GM18519 (cell line): ENCODE measurements around the gene GEMIN8.

Experiments used
- ATAC-seq: cut with Tn5 transposase; IDR thresholded peaks from one replicate; pipeline ENCODE4 v1.9.1; 2021; ENCODE audit warnings: mild to moderate bottlenecking, moderate library complexity; ENCODE audit not compliant: unreplicated experiment, low FRiP score

Gene GEMIN8

GRCh38 chrX:14017399-14017798 is 12.3 kb downstream of the GEMIN8 start:
- ATAC-seq = no peak

- ATAC-seq = no peak
These were observed 13.8 kb downstream of the GEMIN8 start for GRCh38 chrX:14015941-14016340.

DNA sequence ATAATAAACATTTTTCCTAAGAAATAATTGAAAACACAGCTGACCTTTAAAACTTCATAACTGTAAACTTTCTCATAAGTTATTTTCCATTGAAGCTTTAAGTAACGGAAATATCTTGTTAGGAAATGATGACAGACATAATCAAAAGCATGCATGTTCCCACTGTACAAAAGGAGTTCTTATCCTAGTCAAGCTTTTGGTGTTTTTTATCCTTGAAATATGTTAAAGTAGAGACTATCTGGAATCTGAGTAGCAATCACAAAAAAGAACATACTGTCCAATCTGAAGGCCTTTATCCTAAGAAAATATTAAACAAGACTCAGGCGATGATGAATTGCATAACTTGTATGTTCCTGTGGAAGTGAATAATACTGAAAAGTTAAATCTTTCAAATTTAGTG is 14.4 kb downstream of the GEMIN8 start:
- no peak for ATAC-seq

GRCh38 chrX:14014526-14014925 is 15.2 kb downstream of the GEMIN8 start:
- no peak for ATAC-seq

GRCh38 chrX:14013054-14013453 is 16.6 kb downstream of the GEMIN8 start:
- no peak for ATAC-seq

GRCh38 chrX:14010566-14010965 is 19.1 kb downstream of the GEMIN8 start:
- no peak for ATAC-seq

DNA sequence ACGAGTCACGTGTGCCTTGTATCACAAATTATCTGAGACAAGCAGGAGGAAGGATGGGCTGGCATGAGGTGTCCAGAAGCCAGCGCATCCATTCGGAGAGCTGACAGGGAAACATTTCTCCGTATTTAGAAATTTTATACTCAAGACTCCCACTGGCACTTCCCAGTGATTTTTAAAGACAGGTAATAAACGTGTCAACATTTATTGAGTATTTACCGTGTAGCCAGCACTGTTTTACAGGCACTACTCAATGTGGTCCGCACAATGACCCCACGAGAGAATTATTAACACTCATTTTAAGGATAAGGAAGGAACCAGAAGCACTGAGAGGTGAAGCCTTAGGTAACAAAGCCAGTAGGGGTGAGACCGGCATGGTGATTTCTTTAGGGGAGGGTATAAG is 23.2 kb downstream of the GEMIN8 start:
- ATAC-seq = no peak

DNA sequence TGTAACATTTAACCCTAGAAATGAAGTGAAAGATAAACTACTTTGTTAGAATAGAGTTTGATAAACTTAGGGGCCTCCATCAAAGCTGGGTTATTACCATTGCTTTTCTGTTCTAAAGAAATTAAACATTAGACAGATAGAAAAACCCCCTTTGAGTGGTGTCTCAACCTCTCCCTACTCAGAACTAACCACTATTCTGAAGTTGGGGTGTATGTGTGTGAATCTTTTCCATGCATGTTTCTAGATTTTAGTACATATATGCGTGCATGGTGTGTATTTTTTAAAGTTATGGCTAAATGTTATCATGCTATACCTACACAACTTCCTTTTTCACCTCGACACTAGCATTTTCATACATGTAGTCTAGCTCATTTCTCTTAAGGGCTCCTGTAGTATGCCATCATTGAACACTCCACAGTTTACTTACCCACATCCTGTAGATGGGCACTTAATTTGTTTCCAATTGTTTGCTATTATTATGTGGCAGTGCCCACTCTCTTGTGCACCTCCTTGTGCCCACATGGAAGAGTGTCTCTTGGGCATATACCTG is 25.7 kb downstream of the GEMIN8 start:
- no peak for ATAC-seq

- no peak for ATAC-seq
These were observed 26.7 kb downstream of the GEMIN8 start for GRCh38 chrX:14003028-14003427.

DNA sequence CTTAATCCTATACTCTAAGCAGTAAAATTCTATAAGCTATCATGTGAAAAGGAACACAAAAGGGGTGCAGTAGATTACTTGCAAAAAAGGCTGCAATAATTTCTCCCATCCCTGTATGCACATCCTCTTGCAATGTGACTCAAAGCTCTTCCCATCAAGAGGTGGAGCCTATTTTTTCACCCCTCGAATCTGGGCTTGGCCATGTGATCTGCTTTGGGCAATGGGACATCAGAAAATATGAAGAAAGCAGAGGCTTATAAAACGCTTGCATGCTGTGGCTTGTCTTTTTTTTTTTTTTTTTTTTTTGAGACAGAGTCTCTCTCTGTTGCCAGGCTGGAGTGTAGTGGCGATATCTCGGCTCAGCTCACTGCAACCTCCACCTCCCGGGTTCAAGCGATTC is 33.0 kb downstream of the GEMIN8 start:
- ATAC-seq = no peak

GRCh38 chrX:13994536-13995080 is 35.1 kb downstream of the GEMIN8 start:
- no peak for ATAC-seq

- no peak for ATAC-seq
These were observed 35.6 kb downstream of the GEMIN8 start for GRCh38 chrX:13994104-13994503.

DNA sequence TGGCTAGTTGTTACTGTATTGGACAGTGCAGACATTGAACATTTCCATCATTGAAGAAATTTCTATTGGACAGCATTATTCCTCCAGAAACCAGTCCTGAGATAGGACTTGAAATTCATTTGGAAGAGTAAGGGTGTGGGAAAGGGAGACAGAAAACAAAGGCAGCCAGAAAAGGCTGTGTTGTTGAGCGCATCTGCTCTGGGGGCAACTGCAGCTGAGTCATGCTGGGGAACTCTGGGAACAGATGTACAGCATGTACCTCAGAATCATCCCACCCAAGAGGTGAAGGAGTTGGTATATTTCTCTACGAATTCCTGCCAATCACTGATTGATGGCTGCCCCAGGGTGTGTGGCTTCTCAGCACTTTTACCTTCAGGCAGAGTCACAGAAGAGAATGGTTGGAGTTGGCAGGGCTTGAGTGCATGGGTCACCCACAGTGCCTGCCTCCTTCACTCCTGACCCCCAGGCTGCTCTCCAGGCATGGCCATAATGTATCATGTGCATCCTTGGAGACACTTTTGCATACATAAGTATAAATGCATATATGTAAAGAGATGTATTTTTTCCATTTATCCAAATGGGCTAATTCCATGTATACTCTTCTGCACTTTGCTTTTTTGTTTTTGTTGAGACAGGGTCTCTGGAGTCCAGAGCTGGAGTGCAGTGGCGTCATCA is 39.4 kb downstream of the GEMIN8 start:
- ATAC-seq = no peak

GRCh38 chrX:13985697-13986435 is 43.8 kb downstream of the GEMIN8 start:
- no peak for ATAC-seq

DNA sequence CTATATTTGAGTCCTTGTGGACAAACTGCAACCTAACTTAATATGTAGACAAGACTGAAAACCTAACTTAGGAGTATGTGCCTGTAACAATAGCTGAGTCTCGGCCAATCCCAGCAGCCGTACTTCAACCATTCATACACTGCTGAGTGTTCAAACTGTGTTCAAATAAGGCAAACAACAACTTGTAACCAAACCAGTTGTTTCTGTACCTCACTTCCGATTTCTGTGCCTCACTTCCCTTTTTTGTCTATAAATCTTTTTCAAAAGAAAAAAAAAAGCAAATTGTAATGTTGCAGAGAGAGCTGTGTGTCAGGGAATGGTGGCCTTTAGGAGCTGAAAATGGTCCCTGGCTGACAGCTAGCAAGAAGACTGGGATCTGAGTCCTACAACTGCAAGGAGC is 46.0 kb downstream of the GEMIN8 start:
- ATAC-seq = no peak

DNA sequence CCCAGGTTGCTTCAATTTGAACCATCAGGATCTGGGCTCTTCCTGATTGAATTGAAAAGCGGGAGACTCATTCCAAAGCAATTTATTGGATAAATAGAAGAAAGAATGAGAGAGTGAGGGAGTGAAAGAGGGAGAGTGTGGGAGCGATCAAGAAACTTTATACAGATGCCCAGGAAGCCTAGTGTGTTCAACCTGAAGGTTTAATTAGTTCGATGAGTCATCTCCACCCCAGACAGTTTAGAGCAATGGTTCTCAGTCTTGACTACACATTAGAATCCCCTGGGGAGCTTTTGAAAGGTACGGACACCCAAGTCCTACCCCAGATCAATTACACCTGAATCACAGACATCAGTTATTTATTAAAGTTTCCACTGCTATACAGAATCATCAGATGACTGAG is 61.5 kb downstream of the GEMIN8 start:
- no peak for ATAC-seq

DNA sequence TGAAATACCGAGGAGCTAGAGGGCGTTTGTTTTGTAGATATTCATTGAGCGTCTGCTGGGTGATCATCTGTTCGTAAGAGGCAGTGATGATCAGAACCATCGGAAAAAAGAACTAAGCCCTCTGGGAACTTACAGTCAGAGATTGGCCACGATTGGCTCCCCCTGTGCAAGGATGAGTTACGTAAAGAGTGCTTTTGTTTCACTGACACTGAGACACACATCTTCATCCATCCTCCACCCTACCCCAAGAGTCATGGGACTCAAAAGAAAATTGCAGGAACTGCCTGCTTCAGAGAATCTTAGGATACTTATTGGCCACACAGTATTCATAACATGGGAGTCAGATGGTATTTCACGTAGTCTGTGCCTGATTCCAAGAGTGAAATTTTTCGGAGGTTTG is 62.1 kb downstream of the GEMIN8 start:
- no peak for ATAC-seq

DNA sequence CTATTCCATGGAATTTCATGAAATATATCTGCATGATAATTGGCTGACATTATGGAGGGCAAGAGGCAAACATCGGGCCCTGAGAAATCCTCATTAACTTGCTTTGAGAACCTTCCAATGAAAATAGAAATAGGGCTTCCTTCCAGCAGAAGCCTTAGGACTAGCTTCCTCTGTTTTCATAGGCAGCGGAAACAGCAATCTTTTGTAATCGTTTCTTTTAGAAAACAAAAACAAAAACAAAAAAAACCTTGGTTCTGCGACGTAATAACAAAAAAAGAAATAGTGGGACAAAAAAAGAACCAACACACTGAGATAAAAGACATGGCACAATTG is 62.9 kb downstream of the GEMIN8 start:
- ATAC-seq = no peak

GRCh38 chrX:13966071-13966792 is 63.5 kb downstream of the GEMIN8 start:
- ATAC-seq = no peak

DNA sequence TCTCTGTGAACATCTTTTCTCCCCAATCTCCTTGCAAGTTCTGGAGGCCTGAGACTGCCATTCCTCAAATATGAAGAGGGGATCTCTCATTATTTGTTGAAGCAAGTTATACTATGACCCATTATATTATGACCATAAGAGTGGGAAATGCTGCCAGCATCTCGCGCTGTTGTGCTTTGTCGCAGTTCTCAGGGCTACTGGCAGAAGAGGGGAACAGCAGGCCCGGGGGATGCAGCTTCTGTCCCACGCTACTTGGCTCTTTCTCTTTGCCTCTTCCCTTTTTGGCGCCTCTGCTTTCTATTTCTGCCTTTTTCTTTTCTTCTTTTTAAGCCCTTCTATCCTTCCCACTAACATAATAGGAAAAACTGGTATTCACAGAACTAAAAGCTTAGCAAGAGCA is 64.2 kb downstream of the GEMIN8 start:
- ATAC-seq = no peak

DNA sequence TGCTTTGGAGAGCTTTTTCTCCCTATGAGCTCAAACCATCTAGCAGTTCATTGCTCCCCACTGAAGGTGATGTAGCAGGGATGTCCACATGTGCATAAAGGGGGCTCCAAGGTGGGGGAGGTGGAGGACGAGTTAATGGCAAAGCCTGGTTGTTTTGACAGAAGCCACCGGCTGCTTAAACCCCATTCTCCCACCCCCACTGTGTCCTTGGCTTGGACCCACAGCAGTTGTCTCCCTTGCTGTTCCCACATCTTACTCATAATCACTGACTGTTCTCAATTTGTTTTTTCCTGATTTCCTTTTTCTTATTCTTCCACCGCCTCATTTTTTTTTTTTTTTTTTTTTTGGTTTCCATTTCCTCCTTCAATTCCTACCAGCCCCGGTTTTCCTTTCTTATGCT is 72.7 kb downstream of the GEMIN8 start:
- ATAC-seq = no peak
